ENCODE data around the gene LRIG2. TPM values are rescaled to one million over a fixed set of nuclear protein-coding genes. Genes with fewer than 3 reads are reported as not detected.

Gene LRIG2
- total and polyA plus RNA-seq, 10 donors = 3.4 to 68.7 (median 22.1) TPM

- Histone ChIP-seq H3K36me3 (no peaks in the 10 kb centered on the region), H3K27ac (no peak overlapping the region), H3K9me3 (peaks cover 0 to 6% (median 2%) of the 10 kb centered on the region in 8 donors), H3K27me3 (replicated peaks in 1 of 7) (peaks cover 0 to 15% (median 0%) of the 10 kb centered on the region in 7 donors), H3K4me1 (no peaks in the 10 kb centered on the region), H3K4me3 (no peak overlapping the region)
- intact Hi-C loops (cut with DNase I; ENCODE audit: low total_unique reads) = no loop called here
- no peak for DNase-seq
- no peak for TF ChIP-seq POLR2A (IDR thresholded peaks at IDR 0.05)
- TF ChIP-seq, protein P1, sequence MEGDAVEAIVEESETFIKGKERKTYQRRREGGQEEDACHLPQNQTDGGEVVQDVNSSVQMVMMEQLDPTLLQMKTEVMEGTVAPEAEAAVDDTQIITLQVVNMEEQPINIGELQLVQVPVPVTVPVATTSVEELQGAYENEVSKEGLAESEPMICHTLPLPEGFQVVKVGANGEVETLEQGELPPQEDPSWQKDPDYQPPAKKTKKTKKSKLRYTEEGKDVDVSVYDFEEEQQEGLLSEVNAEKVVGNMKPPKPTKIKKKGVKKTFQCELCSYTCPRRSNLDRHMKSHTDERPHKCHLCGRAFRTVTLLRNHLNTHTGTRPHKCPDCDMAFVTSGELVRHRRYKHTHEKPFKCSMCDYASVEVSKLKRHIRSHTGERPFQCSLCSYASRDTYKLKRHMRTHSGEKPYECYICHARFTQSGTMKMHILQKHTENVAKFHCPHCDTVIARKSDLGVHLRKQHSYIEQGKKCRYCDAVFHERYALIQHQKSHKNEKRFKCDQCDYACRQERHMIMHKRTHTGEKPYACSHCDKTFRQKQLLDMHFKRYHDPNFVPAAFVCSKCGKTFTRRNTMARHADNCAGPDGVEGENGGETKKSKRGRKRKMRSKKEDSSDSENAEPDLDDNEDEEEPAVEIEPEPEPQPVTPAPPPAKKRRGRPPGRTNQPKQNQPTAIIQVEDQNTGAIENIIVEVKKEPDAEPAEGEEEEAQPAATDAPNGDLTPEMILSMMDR (IDR thresholded peaks at IDR 0.05 in 8 of 11, conservative IDR thresholded peaks at IDR 0.05 in 3 of 11) = no peak
- no peak for TF ChIP-seq POLR2AphosphoS5 (IDR thresholded peaks at IDR 0.05)
- WGBS, 5 donors = 82 to 94% (median 89%) methylated on average over 5 of the region's 5 CpGs
Measured at GRCh38 chr1:113166473-113166872, 93.5 kb downstream of the LRIG2 start.

GRCh38 chr1:113168946-113169345 lies 95.9 kb downstream of the LRIG2 start:
- intact Hi-C loops (cut with DNase I; ENCODE audit: low total_unique reads) = no loop called here
- Histone ChIP-seq H3K27me3 (replicated peaks in 1 of 7) (peaks cover 0 to 15% (median 0%) of the 10 kb centered on the region in 7 donors), H3K36me3 (no peaks in the 10 kb centered on the region), H3K4me3 (no peak overlapping the region), H3K27ac (no peak overlapping the region), H3K9me3 (peaks cover 0 to 31% (median 24%) of the 10 kb centered on the region in 8 donors), H3K4me1 (no peaks in the 10 kb centered on the region)
- TF ChIP-seq, protein P1 (IDR thresholded peaks at IDR 0.05 in 8 of 11, conservative IDR thresholded peaks at IDR 0.05 in 3 of 11) = no peak
- TF ChIP-seq POLR2AphosphoS5 (IDR thresholded peaks at IDR 0.05) (no peak), POLR2A (IDR thresholded peaks at IDR 0.05) (no peak)
- no peak for DNase-seq
- WGBS, 5 donors = 73 to 87% (median 84%) methylated on average over 10 of the region's 10 CpGs

- Histone ChIP-seq H3K4me1 (no peaks in the 10 kb centered on the region), H3K9me3 (peaks cover 0 to 32% (median 24%) of the 10 kb centered on the region in 8 donors), H3K27me3 (replicated peaks in 1 of 7) (peaks cover 0 to 15% (median 0%) of the 10 kb centered on the region in 7 donors), H3K27ac (no peak overlapping the region), H3K4me3 (no peak overlapping the region), H3K36me3 (no peaks in the 10 kb centered on the region)
- intact Hi-C loops (cut with DNase I; ENCODE audit: low total_unique reads) = no loop called here
- no peak for TF ChIP-seq POLR2AphosphoS5 (IDR thresholded peaks at IDR 0.05)
- TF ChIP-seq POLR2A (IDR thresholded peaks at IDR 0.05) = no peak
- TF ChIP-seq, protein P1 (IDR thresholded peaks at IDR 0.05 in 8 of 11, conservative IDR thresholded peaks at IDR 0.05 in 3 of 11) = no peak
- no peak for DNase-seq
- WGBS, 5 donors = 85 to 94% (median 89%) methylated on average over 5 of the region's 5 CpGs
Measured at GRCh38 chr1:113169591-113169990, 96.6 kb downstream of the LRIG2 start.

DNA sequence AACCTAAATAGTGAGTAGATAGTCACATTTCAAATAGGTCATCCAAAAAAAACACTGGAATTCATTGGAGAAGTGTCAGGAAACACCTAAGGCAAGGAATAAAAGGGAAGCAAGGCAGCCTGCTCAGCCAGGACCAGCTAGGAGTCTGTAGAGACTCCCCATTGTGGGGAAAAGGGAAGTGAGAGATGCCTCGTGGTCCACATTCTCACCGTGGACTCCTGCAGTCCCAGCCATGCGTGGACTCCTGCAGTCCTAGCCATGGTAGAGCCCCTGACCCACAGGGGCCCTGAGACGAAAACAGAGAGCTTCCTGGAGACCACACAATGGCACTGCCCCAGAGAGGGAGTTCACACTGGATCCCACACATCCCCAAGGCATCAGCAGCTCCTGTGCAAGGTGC lies 97.5 kb downstream of the LRIG2 start:
- Histone ChIP-seq H3K27me3 (replicated peaks in 1 of 7) (peaks cover 0 to 14% (median 0%) of the 10 kb centered on the region in 7 donors), H3K4me1 (no peaks in the 10 kb centered on the region), H3K27ac (no peak overlapping the region), H3K36me3 (no peaks in the 10 kb centered on the region), H3K9me3 (peaks cover 0 to 32% (median 24%) of the 10 kb centered on the region in 8 donors), H3K4me3 (no peak overlapping the region)
- WGBS, 5 donors = 41 to 67% (median 56%) methylated on average over 4 of the region's 4 CpGs
- DNase-seq = no peak
- intact Hi-C loops (cut with DNase I; ENCODE audit: low total_unique reads) = no loop called here
- no peak for TF ChIP-seq POLR2A (IDR thresholded peaks at IDR 0.05)
- no peak for TF ChIP-seq POLR2AphosphoS5 (IDR thresholded peaks at IDR 0.05)
- TF ChIP-seq, protein P1 (IDR thresholded peaks at IDR 0.05 in 8 of 11, conservative IDR thresholded peaks at IDR 0.05 in 3 of 11) = no peak
